Activated CD4-positive, alpha-beta T cell treated with anti-CD3 and anti-CD28 coated beads, Interleukin-2, amount 50 U/mL, for 1 hour (primary cell): ENCODE measurements around the gene MDFIC.

Experiments used
- DNase-seq: peaks from one replicate; pipeline ENCODE4 v3.0.0-alpha.2; 2020

Gene MDFIC

GRCh38 chr7:114956702-114957101 lies 34.8 kb downstream of the MDFIC start:
- no peak for DNase-seq

- DNase-seq, result no peak
Observed at GRCh38 chr7:114957444-114957843, 35.5 kb downstream of the MDFIC start.

DNA sequence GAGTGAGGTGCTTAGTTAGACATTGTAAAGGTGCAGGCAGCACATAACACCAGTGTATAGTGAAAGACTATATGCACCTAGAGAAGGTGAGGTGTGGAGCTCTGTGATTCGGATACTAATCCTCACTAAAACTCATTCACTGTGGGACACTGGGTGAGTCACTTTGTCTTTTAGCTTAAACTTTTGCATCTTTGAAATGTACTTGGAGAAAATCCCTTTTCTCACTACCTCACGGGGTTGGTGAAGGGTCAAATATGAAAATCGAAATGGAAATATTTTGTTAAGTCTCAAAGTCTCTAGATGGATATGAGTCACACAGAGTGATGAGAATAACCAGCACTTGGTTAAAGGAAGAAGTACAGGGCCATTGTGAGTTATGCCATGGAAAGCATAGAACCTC lies 38.0 kb downstream of the MDFIC start:
- DNase-seq, result no peak

DNA sequence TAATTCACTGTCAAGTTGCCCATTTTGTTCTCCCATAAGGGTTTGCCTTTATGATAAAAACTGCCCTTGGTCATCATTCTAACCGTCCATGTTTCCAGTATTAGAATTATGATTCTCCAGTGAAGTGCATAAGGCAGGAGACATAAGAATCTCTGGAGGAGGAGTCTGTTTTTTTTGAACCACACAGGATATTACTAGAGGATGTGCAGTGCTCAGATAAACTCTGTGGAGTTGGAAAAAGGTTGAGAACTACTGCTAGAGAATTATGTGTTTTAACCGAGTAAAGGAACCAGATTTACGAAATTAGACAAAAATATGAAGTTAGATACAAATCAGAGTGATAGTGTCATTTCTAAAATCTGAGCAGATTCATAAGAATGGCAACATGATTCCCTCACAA lies 40.5 kb downstream of the MDFIC start:
- no peak for DNase-seq

GRCh38 chr7:114966156-114966555 lies 44.3 kb downstream of the MDFIC start:
- no peak for DNase-seq

DNA sequence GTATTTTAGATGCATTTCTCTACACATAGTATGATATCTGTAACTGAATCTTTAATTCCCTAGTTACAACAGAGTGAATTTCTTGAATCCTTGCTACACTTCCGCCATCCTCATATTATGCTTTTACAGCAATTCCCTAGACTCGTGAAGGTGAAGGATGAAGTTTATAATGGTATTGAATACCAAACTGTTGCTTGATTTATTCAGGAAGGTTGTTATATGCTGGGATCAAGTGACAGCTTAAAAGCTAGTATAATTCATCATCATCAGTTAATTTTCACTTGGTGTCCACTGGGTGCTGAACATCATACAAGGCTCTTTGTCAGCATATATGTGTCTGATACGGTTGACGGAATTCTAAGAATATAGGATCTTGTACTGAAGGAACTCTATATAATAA lies 47.2 kb downstream of the MDFIC start:
- DNase-seq, result no peak

DNA sequence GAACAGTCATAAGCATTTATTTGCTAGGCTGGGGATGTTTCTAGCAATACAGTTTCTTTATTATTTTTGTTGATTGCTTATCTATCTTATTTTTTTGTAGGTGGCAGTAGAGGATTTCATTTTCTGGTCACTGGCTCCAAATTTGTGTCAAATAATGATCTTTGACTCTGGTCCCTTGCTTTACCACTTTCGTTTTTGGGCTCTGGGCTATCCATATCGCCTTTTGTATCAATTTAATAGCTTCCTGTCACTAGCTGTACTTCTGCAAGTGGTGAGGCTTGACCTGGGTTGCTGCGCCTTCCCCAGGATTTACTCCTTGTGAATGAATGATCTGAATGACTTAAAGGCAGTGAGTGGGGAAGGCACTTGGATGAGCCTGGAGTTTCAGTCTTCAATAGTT lies 48.4 kb downstream of the MDFIC start:
- no peak for DNase-seq

- no peak for DNase-seq
Observed at GRCh38 chr7:114970732-114971131, 48.8 kb downstream of the MDFIC start.

- DNase-seq, result no peak
Observed at GRCh38 chr7:114972567-114972966, 50.7 kb downstream of the MDFIC start.

DNA sequence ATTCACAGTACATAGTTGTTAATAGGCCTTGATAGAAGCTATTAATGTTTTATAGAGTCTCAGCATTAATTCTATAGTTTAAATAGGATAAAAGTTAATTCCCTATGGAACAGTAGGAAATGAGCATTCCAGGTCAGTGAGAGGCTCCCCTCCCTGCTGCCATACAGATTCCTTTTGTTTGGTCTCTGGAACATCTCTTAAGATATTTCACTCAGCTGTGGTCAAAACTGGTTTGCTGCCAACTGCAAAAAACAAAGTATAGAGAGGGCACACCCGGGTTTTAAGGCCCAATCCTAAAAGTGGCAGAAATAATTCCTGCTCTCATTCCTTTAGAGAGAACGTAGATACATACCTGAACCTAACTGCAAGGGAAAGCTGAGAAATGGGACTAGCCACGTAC lies 51.3 kb downstream of the MDFIC start:
- DNase-seq, result no peak

- DNase-seq, result no peak
Observed at GRCh38 chr7:114975401-114975800, 53.5 kb downstream of the MDFIC start.

DNA sequence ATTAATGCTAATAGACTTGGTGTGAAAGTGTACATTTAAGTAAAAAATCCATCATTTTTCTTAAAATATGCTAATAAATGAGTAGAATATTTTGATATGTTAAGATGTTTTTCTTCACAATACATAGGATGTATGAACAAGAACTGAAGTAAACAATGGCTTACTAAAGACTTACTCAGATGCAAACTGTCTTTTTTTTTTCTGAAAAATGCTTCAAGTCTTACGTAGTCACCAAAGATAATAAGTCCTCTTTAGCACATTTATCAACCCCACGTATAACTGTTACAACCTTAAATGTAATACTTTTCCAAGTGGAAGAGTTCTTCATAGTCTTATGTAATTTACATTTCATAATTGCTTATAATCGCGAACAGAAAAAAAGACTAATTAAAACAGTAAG lies 54.8 kb downstream of the MDFIC start:
- DNase-seq, result no peak

- DNase-seq, result no peak
Observed at GRCh38 chr7:114977277-114977676, 55.4 kb downstream of the MDFIC start.

DNA sequence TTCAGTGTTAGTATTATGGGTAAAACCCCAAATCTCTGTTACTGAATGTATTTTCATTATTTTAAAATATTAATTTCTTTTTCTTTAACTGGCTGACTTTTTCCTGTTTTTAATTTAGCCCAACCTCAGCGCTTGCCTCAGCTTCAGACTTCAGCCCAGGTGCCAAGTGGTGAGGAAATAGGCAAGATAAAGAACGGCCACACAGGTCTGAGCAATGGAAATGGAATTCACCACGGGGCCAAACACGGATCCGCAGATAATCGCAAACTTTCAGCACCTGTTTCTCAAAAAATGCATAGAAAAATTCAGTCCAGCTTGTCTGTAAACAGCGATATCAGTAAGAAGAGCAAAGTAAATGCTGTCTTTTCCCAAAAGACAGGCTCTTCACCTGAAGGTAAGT lies 57.5 kb downstream of the MDFIC start:
- DNase-seq, result no peak

- no peak for DNase-seq
Observed at GRCh38 chr7:114979803-114980507, 58.1 kb downstream of the MDFIC start.

- DNase-seq, result no peak
Observed at GRCh38 chr7:114981323-114981722, 59.4 kb downstream of the MDFIC start.

DNA sequence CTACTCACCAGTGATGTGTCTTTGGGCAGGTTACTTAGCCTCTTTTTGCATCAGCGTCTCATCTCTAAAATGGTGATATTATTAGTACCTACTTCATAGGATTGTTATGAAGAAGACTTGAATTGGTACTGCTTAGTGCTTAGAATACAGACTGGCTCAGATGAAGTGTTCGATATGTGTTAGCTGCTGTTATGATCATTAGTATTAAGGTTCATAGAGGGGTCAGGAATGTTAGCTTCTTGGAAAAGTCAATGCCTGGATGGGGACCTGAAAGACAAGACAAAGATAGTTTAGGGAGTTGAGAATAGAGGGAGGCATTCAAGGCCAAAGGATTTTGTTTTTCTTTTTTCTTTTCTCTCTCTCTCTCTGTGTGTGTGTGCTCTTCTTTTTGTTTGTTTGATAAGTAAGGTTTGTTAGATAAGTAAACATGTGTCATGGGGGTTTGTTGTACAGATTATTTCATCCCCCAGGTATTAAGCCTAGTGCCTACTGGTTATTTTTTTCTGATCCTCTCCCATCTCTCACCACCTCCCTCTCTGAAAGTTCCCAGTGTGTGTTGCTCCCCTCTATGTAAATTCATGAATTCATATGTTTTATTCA lies 63.3 kb downstream of the MDFIC start:
- DNase-seq, result no peak

DNA sequence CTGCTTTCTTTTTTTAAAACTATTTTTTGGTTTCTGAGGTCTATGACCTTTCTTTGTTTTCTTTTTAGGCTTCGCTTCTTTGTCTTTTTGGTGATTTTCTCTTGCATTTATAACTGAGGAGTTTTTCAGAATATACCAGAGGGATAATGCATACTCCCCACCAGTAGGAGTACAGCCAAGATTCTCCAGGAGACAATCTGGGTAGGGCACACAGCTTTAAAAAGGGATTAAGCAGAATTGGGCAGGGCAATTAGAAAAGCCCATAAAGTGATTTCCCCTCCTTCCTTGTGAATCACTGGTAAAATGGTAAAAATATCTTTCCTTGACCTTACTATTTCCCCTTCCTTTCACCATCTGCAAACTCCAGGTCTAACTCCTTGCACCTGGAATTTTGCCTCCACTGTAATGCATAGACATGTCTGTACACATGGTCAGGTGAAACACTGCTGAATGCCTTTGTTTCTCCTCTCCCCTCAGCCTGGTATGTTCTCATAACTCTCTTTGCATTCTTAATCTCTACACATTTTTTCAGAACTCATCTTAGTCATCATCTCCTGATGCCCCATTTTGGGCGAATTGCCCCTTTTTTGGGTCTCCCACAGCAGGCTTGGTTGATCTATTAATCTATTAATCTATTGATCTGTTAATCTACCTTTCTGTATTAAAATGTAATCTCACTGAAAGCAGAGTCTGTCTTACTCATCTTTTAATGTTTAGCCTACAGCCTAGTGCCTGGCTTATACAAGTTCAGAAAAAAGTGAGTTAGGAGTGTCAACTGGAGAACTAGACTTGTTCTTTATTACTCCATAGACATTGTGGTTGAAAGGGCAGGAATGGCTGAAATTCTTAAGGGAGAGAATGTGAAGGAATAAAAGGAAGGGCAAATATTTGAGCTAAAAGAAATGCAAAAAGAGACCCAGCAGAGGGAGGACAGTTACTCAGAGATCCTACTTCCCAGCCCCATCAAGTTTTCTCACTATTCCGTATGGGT lies 64.6 kb downstream of the MDFIC start:
- no peak for DNase-seq

DNA sequence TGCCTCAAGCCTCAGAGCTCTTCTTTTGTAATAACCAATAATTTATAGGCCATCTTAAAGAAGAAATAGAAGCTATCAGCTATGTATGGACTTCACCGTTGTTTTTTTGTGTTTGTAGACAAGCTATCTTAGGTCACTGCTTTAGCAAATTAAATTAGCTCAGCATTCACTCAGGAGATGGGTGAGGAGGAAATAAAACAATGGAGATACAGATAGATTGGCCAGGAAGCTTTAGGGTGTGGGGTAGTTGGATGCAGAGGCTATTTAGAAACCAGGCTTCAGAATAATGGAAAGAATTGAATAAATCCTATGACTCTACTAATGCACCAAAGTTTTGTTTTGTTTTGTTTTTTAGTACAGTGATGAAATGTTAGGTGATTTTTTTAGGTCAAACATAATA lies 66.1 kb downstream of the MDFIC start:
- DNase-seq, result no peak

DNA sequence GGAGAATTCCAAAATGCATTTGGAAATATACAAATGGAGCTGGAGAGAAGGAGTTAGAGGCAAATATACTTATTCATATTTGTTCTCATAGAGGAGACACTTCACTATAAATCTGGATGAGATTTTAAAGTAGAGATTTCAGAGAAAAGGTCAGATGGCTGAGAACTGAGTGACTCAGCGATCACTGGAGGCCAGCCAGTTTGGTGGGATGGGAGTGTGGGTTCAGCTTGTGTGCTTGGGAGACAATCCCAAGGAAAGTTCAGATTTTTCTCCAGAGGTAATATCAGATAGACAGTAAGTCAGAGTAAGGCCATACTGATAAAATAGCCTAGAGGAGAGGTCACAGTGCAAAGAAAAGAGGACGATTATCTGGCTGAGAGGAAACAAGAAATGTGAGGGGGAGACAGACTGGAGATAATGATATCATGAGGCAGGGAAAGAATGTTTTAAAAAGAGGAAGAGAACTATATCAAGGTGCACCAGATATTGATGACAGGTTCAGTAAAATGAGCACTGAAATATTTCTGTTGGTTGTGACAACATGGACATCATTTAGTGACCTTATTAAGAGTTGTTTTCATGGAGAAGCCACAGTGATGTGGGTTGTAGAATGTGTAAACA lies 67.0 kb downstream of the MDFIC start:
- no peak for DNase-seq

GRCh38 chr7:114989531-114989930 lies 67.6 kb downstream of the MDFIC start:
- no peak for DNase-seq

GRCh38 chr7:114997487-114998404 lies 75.9 kb downstream of the MDFIC start:
- no peak for DNase-seq
